HG03571 (cell line): ENCODE results near the gene HES6.

Experiments
- ATAC-seq: cut with Tn5 transposase; IDR thresholded peaks from one replicate; pipeline ENCODE4 v1.9.1; 2021; ENCODE audit not compliant: unreplicated experiment

Gene HES6

GRCh38 chr2:238255151-238255551 lies 15.3 kb upstream of the HES6 start:
- ATAC-seq: no peak

- no peak for ATAC-seq
Measured at GRCh38 chr2:238254095-238254723, 14.4 kb upstream of the HES6 start.

- no peak for ATAC-seq
Measured at GRCh38 chr2:238252766-238253630, 13.2 kb upstream of the HES6 start.

GRCh38 chr2:238251986-238252385 lies 12.1 kb upstream of the HES6 start:
- ATAC-seq: no peak

GRCh38 chr2:238251331-238251730 lies 11.5 kb upstream of the HES6 start:
- ATAC-seq: no peak

- no peak for ATAC-seq
Measured at GRCh38 chr2:238250896-238251295, 11.1 kb upstream of the HES6 start.

- ATAC-seq: no peak
Measured at GRCh38 chr2:238247841-238248453, 8.1 kb upstream of the HES6 start.

- no peak for ATAC-seq
Measured at GRCh38 chr2:238247002-238247822, 7.4 kb upstream of the HES6 start.

- ATAC-seq: no peak
Measured at GRCh38 chr2:238244151-238244550, 4.3 kb upstream of the HES6 start.

GRCh38 chr2:238243496-238244076 lies 3.7 kb upstream of the HES6 start:
- no peak for ATAC-seq

- no peak for ATAC-seq
Measured at GRCh38 chr2:238242731-238243495, 3.1 kb upstream of the HES6 start.

- no peak for ATAC-seq
Measured at GRCh38 chr2:238241970-238242369, 2.1 kb upstream of the HES6 start.

- ATAC-seq: no peak
Measured at GRCh38 chr2:238240757-238241711, 1.2 kb upstream of the HES6 start.

- ATAC-seq: no peak
Measured at GRCh38 chr2:238239543-238239862, 335 bp downstream of the HES6 start.

- no peak for ATAC-seq
Measured at GRCh38 chr2:238238766-238239542, 884 bp downstream of the HES6 start.

- ATAC-seq: no peak
Measured at GRCh38 chr2:238238311-238238765, 1.5 kb downstream of the HES6 start.

- no peak for ATAC-seq
Measured at GRCh38 chr2:238237431-238238135, 2.3 kb downstream of the HES6 start.

- no peak for ATAC-seq
Measured at GRCh38 chr2:238236571-238236970, 3.3 kb downstream of the HES6 start.
